HepG2 (cell line): Measurements from ENCODE around the gene USP14. TPM values are rescaled to one million over a fixed set of nuclear protein-coding genes. Genes with fewer than 3 reads are reported as not detected.

Experiments
- ATAC-seq: fragments of 200-7000 bp; cut with Tn5 transposase; 3 replicates; pipeline ENCODE4 v1.9.1; 2020; ENCODE audit warnings: mild to moderate bottlenecking, moderate library complexity
- BruUV-seq: library from RNA; stranded (reverse); fragments of 400-500 nt; replicated peaks from 2 replicates; lab custom pipeline; 2021; lab: Mats Ljungman, UMichigan
- CTCF ChIA-PET: fragments of 300-600 bp; formaldehyde crosslinking; extraction: SDS; loops from one replicate; lab custom pipeline; 2021; ENCODE audit warnings: low total read pairs, inconsistent platforms, low intra/inter-chr PET ratio; lab: Yijun Ruan, JAX
- POLR2A ChIA-PET: fragments of 350-600 bp; sonication (Branson Sonifier 250); formaldehyde crosslinking; loops from one replicate; lab custom pipeline; 2020; ENCODE audit warnings: antibody characterized with exemption, inconsistent platforms; lab: Yijun Ruan, JAX
- DNase-seq: peaks from one replicate; pipeline ENCODE4 v3.0.0-alpha.2; 2015; ENCODE audit warnings: low spot score
- FAIRE-seq: peaks from 3 replicates; lab custom pipeline; 2011; peaks lifted over from hg19 to GRCh38; lab: Jason Lieb, UNC
- H2AFZ ChIP-seq: one replicate; pipeline ENCODE4 v1.6.1; 2011; ENCODE audit warnings: low read length, inconsistent platforms
- H3K27ac ChIP-seq: fragments of 300-600 bp; 3 replicates; pipeline ENCODE4 v1.8.0; 2011; ENCODE audit warnings: mixed run types, mild to moderate bottlenecking, mixed read lengths, low read length, inconsistent platforms; ENCODE audit not compliant: insufficient read depth; ENCODE audit errors: extremely low read length
- H3K27me3 ChIP-seq, 2 experiments: fragments of 200-600 bp in 1 of 2; 2 replicates in 1 of 2; 3 replicates in 1 of 2; pipeline versions ENCODE4 v1.6.0 to v1.8.0; 2011; ENCODE audit warnings: low read length in 2 of 2, mild to moderate bottlenecking in 2 of 2, moderate library complexity in 2 of 2, inconsistent platforms in 1 of 2; ENCODE audit not compliant: insufficient read depth in 2 of 2, control insufficient read depth in 1 of 2
- H3K36me3 ChIP-seq, 2 experiments: fragments of 200-600 bp in 1 of 2; replicated peaks in 1 of 2; 2 replicates in 1 of 2; 3 replicates in 1 of 2; pipeline versions ENCODE4 v1.5.1 to v1.8.0; 2011; ENCODE audit warnings: low read length in 2 of 2, inconsistent platforms in 1 of 2; ENCODE audit not compliant: insufficient read depth in 2 of 2, control insufficient read depth in 1 of 2
- H3K4me1 ChIP-seq: 2 replicates; pipeline ENCODE4 v1.5.1; 2012; ENCODE audit warnings: low read length, inconsistent platforms; ENCODE audit not compliant: insufficient read depth
- H3K4me2 ChIP-seq: 2 replicates; pipeline ENCODE4 v1.6.0; 2011; ENCODE audit warnings: low read depth, low read length, inconsistent platforms
- H3K4me3 ChIP-seq, 3 experiments: fragments of 200-600 bp in 1 of 3; sonication (generic), shearing (Covaris generic) in 1 of 3; replicated peaks in 1 of 3; 2 replicates each; pipeline ENCODE4 v1.5.1; 2011 to 2016; ENCODE audit warnings: low read length in 3 of 3, inconsistent platforms in 2 of 3, low read depth in 2 of 3, mild to moderate bottlenecking in 2 of 3, control low read depth in 1 of 3, mixed read lengths in 1 of 3; ENCODE audit not compliant: insufficient read depth in 1 of 3
- H3K79me2 ChIP-seq: one replicate; pipeline ENCODE4 v1.6.1; 2011; ENCODE audit warnings: low read length, inconsistent platforms; ENCODE audit not compliant: insufficient read depth
- H3K9ac ChIP-seq: 2 replicates; pipeline ENCODE4 v1.6.0; 2011; ENCODE audit warnings: mild to moderate bottlenecking, low read depth, low read length, inconsistent platforms; ENCODE audit not compliant: insufficient read depth
- H3K9me3 ChIP-seq: 2 replicates; pipeline ENCODE4 v1.5.1; 2012; ENCODE audit warnings: mild to moderate bottlenecking, low read length
- H4K20me1 ChIP-seq: 2 replicates; pipeline ENCODE4 v1.6.0; 2011; ENCODE audit warnings: inconsistent platforms, mild to moderate bottlenecking, low read length, moderate library complexity; ENCODE audit not compliant: insufficient read depth
- CREM ChIP-seq, 2 experiments: sonication (generic) in 1 of 2; formaldehyde crosslinking in 1 of 2; IDR thresholded peaks; 2 replicates each; pipeline versions ENCODE4 v1.4.0 to v1.6.1; 2016 to 2020; ENCODE audit warnings: antibody characterized with exemption in 1 of 2, mild to moderate bottlenecking in 1 of 2, missing genetic modification reagents in 1 of 2
- DMAP1 ChIP-seq: IDR thresholded peaks from 2 replicates; pipeline ENCODE4 v1.6.1; 2016
- DPF2 ChIP-seq: sonication (generic); formaldehyde crosslinking; IDR thresholded peaks from 2 replicates; pipeline ENCODE4 v1.4.0; 2020; ENCODE audit warnings: mild to moderate bottlenecking, low read depth, missing genetic modification reagents, borderline replicate concordance
- IRF9 ChIP-seq: sonication (generic); formaldehyde crosslinking; IDR thresholded peaks from 2 replicates; pipeline ENCODE4 v1.8.0; 2022; ENCODE audit warnings: missing genetic modification reagents, mild to moderate bottlenecking, borderline replicate concordance
- ISX ChIP-seq: sonication (generic); formaldehyde crosslinking; conservative IDR thresholded peaks from 2 replicates; pipeline ENCODE4 v1.5.0; 2020; ENCODE audit warnings: missing genetic modification reagents
- JDP2 ChIP-seq: sonication (generic); formaldehyde crosslinking; IDR thresholded peaks from 2 replicates; pipeline ENCODE4 v1.8.1; 2022; ENCODE audit warnings: missing genetic modification reagents, borderline replicate concordance
- MLLT10 ChIP-seq: sonication (generic); formaldehyde crosslinking; IDR thresholded peaks from 2 replicates; pipeline ENCODE4 v1.4.0; 2020; ENCODE audit warnings: missing genetic modification reagents
- NFIC ChIP-seq: IDR thresholded peaks from 2 replicates; pipeline ENCODE4 v1.6.1; 2012; ENCODE audit warnings: mild to moderate bottlenecking, low read length, inconsistent platforms
- PRMT3 ChIP-seq: sonication (generic); formaldehyde crosslinking; IDR thresholded peaks from 2 replicates; pipeline ENCODE4 v1.8.1; 2022; ENCODE audit warnings: low read depth, mild to moderate bottlenecking, moderate library complexity, missing genetic modification reagents, borderline replicate concordance
- SIX4 ChIP-seq: sonication (generic); formaldehyde crosslinking; IDR thresholded peaks from 2 replicates; pipeline ENCODE4 v1.4.0; 2020; ENCODE audit warnings: missing genetic modification reagents
- SSRP1 ChIP-seq: IDR thresholded peaks from 2 replicates; pipeline ENCODE4 v1.6.1; 2016; ENCODE audit warnings: control low read depth
- ZBTB20 ChIP-seq: sonication (generic); formaldehyde crosslinking; IDR thresholded peaks from 2 replicates; pipeline ENCODE4 v1.8.1; 2023; ENCODE audit warnings: missing genetic modification reagents, low read depth, mild to moderate bottlenecking, borderline replicate concordance
- ZFYVE20 ChIP-seq: sonication (generic); formaldehyde crosslinking; IDR thresholded peaks from 2 replicates; pipeline ENCODE4 v1.8.0; 2023; ENCODE audit warnings: low read depth, mild to moderate bottlenecking, moderate library complexity, missing genetic modification reagents, borderline replicate concordance
- ZNF253 ChIP-seq: sonication (generic); formaldehyde crosslinking; IDR thresholded peaks from 2 replicates; pipeline ENCODE4 v1.8.0; 2022; ENCODE audit warnings: mild to moderate bottlenecking, missing genetic modification reagents, borderline replicate concordance
- ZNF335 ChIP-seq: sonication (generic); formaldehyde crosslinking; IDR thresholded peaks from 2 replicates; pipeline ENCODE4 v1.4.0; 2020; ENCODE audit warnings: missing genetic modification reagents
- ZNF569 ChIP-seq: sonication (generic); formaldehyde crosslinking; IDR thresholded peaks from 2 replicates; pipeline ENCODE4 v1.5.0; 2020; ENCODE audit warnings: mild to moderate bottlenecking, missing genetic modification reagents, moderate library complexity, borderline replicate concordance
- ZNF614 ChIP-seq: IDR thresholded peaks from 2 replicates; pipeline ENCODE4 v1.6.1; 2018; ENCODE audit warnings: missing biosample characterization, missing genetic modification reagents, inconsistent platforms, borderline replicate concordance
- ZNF639 ChIP-seq: conservative IDR thresholded peaks from 2 replicates; pipeline ENCODE4 v1.6.1; 2018; ENCODE audit warnings: missing genetic modification reagents
- WGBS: methylation state at CpG from one replicate; pipeline ENCODE4 v1.1.6; 2017; ENCODE audit warnings: low lambda C conversion rate; 5-methylcytosine and 5-hydroxymethylcytosine counted together
- in situ Hi-C: cut with HindIII; loops from 2 replicates; pipeline ENCODE4 v1.10.0; 2017; ENCODE audit warnings: low pct_unique_long_range_greater_than_20kb; ENCODE audit not compliant: extremely low pct_ligation_motif_present
- intact Hi-C: fragments of 100-400 bp; cut with micrococcal nuclease; formaldehyde crosslinking; loops from one replicate; pipeline ENCODE4 v1.10.0; 2022; ENCODE audit not compliant: unreplicated experiment
- polyA plus RNA-seq, 8 experiments: library from polyadenylated mRNA; depleted of rRNA in 3 of 8; stranded (reverse) in 7 of 8; unstranded in 1 of 8; fragments of >200 nt; fragmentation: Illumina TruSeq in 4 of 8; extraction: Trizol in 4 of 8; gene quantifications; 2 replicates each; pipeline versions ENCODE4 v1.2.1 to v1.2.3, GENCODE V29; 2011 to 2016; ENCODE audit warnings: low read depth in 4 of 8, missing spikeins in 1 of 8, mixed read lengths in 1 of 8; ENCODE audit not compliant: insufficient read depth in 1 of 8
- total RNA-seq, 5 experiments: library from RNA; depleted of rRNA; stranded (reverse); fragments of >200 nt; fragmentation: Illumina TruSeq; extraction: Trizol; gene quantifications; 2 replicates each; pipeline ENCODE4 v1.2.3, GENCODE V29; 2016; ENCODE audit warnings: low read depth in 1 of 5
- TF ChIP-seq, protein P1 (sequence below): sonication (generic); formaldehyde crosslinking; IDR thresholded peaks from 2 replicates; pipeline ENCODE4 v1.5.0; 2020; ENCODE audit warnings: mild to moderate bottlenecking, missing genetic modification reagents

Gene USP14
- total and polyA plus RNA-seq, 2 of the 13 experiments (the other 11 are each of a cell fraction or from before 2014, with no cell fraction given): 14.7 to 16.6 TPM

- peaks cover 29% of the 10 kb centered on the region for H3K9me3 ChIP-seq
- H3K4me1 ChIP-seq: peaks cover 27% of the 10 kb centered on the region
- H3K36me3 ChIP-seq: no peaks in the 10 kb centered on the region
- 28% methylated on average over 28 of the region's 42 CpGs for WGBS
- no peaks in the 10 kb centered on the region for H4K20me1 ChIP-seq
- H3K4me3 ChIP-seq: peak overlapping the region in 2 of 3 experiments; percentile 11 to 56; a peak in 2 of 6 replicates
- intact Hi-C loops (loop anchor here (5.0 kb wide), 1 partner anchor 46 kb away; the partner anchor contains the start of gene USP14), in situ Hi-C loops (no loop called here)
- no peaks in the 10 kb centered on the region for H3K27me3 ChIP-seq
- no peak for FAIRE-seq
- POLR2A ChIA-PET: no interaction called here
- ATAC-seq: peak; percentile 67
- peak; percentile 59 for DNase-seq
- H3K79me2 ChIP-seq: no peaks in the 10 kb centered on the region
- no peak overlapping the region for H2AFZ ChIP-seq
- BruUV-seq: no TSS peak
- peak overlapping the region; percentile 26; the same call in 1 of the 2 replicates for H3K9ac ChIP-seq
- H3K4me2 ChIP-seq: peak overlapping the region; percentile 80
- H3K27ac ChIP-seq: peak overlapping the region; percentile 43
- CTCF ChIA-PET: interaction anchor here (0.8 kb wide), 1 partner anchor 47 kb away, joined by 3 read pairs; the partner anchor contains the start of gene USP14
- TF ChIP-seq SIX4 (CRISPR knock-in tag) (no peak), DMAP1 (no peak), DPF2 (CRISPR knock-in tag) (no peak), ZNF253 (CRISPR knock-in tag) (no peak; the same call in 1 of the 2 replicates), ZNF335 (no peak), ISX (CRISPR knock-in tag) (no peak), PRMT3 (CRISPR knock-in tag) (no peak), MLLT10 (CRISPR knock-in tag) (no peak), ZNF614 (CRISPR knock-in tag) (peak; percentile 27; the same call in 1 of the 2 replicates), CREM (IDR thresholded peaks at IDR 0.05) (0 out of 2 replicates have a peak, but pooled peaks have one; percentile 5), CREM (CRISPR knock-in tag; IDR thresholded peaks at IDR 0.05) (no peak), JDP2 (CRISPR knock-in tag) (no peak; the same call in 1 of the 2 replicates), IRF9 (CRISPR knock-in tag) (peak; percentile 80; the same call in 1 of the 2 replicates), ZNF569 (CRISPR knock-in tag) (no peak), ZBTB20 (CRISPR knock-in tag) (peak; percentile 21; the same call in 1 of the 2 replicates), SSRP1 (CRISPR knock-in tag) (no peak), ZFYVE20 (CRISPR knock-in tag) (0 out of 2 replicates have a peak, but pooled peaks have one; percentile 29), ZNF639 (no peak), NFIC (no peak)
- TF ChIP-seq, protein P1, sequence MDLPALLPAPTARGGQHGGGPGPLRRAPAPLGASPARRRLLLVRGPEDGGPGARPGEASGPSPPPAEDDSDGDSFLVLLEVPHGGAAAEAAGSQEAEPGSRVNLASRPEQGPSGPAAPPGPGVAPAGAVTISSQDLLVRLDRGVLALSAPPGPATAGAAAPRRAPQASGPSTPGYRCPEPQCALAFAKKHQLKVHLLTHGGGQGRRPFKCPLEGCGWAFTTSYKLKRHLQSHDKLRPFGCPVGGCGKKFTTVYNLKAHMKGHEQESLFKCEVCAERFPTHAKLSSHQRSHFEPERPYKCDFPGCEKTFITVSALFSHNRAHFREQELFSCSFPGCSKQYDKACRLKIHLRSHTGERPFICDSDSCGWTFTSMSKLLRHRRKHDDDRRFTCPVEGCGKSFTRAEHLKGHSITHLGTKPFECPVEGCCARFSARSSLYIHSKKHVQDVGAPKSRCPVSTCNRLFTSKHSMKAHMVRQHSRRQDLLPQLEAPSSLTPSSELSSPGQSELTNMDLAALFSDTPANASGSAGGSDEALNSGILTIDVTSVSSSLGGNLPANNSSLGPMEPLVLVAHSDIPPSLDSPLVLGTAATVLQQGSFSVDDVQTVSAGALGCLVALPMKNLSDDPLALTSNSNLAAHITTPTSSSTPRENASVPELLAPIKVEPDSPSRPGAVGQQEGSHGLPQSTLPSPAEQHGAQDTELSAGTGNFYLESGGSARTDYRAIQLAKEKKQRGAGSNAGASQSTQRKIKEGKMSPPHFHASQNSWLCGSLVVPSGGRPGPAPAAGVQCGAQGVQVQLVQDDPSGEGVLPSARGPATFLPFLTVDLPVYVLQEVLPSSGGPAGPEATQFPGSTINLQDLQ (CRISPR knock-in tag): peak; percentile 77; the same call in 1 of the 2 replicates
These were observed 46.9 kb upstream of the USP14 start for GRCh38 chr18:111306-112014.
